HG03354 (cell line): ENCODE results near the gene EGLN1.
"Not testable (repeated sequence)": the region's sequence is repeated elsewhere in the genome, so short reads cannot be mapped to it uniquely, and the experiment has no call there.

Experiments used
- ATAC-seq: cut with Tn5 transposase; IDR thresholded peaks from one replicate; pipeline ENCODE4 v1.9.1; 2021; ENCODE audit warnings: mild to moderate bottlenecking; ENCODE audit not compliant: unreplicated experiment, poor library complexity, severe bottlenecking

Gene EGLN1

GRCh38 chr1:231374394-231374793 is 47.7 kb downstream of the EGLN1 start:
- no peak for ATAC-seq

GRCh38 chr1:231372501-231372900 is 49.6 kb downstream of the EGLN1 start:
- ATAC-seq, result no peak

DNA sequence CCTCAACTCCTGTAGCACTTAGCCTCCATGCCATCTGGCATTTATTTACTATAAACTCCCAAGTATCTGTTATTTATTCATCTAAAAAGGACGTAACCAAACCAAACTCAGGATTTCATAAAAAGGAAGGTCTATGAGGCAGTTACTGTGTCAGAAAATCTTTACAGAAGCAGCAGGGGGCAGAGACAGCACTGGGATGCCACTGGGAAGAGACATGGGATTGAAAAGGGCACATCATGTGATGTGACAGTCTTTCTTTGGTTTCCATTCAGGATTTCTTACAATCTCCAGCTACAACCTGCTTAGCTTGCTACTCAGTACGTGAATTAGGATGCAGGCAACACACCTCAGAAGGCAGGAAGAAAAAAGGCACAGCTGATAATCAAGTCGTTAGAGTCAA is 52.8 kb downstream of the EGLN1 start:
- no peak for ATAC-seq

DNA sequence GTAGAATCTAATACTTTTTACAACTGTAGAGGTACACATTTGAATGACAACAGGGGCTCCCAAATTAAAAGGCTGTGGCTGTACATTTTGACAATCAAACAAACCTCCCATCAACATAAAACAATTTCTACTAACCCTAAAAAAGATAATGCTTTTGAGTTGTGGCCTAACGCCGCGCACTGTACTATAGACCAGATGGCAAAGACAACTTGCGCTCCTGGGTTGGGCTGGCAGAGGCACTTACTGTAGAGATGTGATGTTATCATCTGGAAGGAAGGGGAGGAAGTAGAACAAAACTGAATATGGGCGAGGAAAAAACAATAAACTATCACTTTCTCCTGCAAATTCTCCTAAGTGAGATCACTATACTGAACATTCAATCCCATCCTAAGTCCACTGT is 57.9 kb downstream of the EGLN1 start:
- ATAC-seq, result no peak

- ATAC-seq, result no peak
These were observed 58.5 kb downstream of the EGLN1 start for GRCh38 chr1:231363624-231364023.

- ATAC-seq, result no peak
These were observed 59.8 kb downstream of the EGLN1 start for GRCh38 chr1:231362325-231362724.

DNA sequence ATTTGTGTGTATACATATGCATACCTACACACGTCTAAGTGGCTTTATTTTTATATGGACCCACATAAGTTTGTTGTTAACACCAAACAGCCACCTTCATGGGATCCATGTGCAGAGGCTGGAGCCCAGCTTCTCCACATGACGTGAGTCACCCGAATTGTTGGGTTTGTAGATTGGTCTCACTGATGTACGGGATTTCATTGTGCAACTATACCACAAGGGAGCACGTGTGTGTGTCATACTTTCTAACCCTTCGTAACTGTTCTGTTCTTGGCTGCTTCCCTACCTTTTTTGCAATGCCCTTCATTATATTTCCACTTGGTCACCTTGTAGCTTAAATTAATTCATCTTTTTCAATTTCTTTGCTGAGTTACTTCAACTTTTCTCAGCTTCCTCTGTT is 63.0 kb downstream of the EGLN1 start:
- ATAC-seq, result no peak

DNA sequence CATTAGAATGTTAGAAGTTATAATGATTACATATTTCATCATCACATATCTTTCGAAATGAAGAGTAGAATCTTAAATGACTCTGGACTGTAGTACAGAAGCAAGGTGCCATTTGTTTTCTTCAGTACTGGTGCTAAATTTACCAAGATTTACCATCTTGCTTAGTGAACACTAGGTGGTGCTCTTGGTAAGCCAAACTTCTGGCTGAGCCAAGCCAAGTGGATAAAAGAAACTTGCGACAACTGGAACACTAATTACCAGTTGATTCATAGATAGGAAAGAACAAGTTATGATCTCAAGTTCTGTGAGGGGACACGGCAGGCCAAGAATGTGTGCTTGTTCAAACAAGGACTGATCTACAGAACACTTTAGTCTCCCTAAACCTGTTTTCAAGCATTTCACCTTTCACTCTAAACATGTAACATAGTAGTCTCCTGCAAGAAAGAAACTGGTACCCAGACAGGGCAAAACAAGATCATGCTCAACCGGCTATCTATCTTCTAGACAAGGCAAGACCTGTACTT is 64.2 kb downstream of the EGLN1 start:
- peak; percentile 79 for ATAC-seq

DNA sequence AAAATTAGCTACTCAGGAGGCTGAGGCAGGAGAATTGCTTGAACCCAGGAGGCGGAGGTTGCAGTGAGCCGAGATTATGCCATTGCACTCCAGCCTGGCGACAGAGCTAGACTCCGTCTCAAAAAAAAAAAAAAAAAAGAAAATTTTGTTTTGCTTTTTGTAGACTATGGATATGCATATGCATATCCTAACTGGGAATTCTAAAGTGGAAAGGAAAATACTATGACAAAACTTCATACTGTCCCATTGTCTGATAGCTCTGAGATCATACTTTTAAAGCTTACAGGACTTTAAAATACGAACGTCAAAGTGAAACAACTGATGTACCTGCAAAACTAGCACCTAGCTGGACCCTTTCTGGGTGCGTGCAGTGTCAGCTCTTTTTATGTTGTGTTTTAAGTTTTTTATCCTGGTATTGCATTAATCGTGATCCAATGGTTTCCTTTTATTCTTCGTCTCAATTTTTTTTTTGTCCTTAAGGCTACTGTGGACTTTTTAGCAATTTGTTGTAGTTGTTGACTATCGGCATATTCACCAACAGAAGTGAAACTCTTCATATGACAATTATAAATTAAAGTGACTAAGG is 64.8 kb downstream of the EGLN1 start:
- ATAC-seq, result no peak

- ATAC-seq, result no peak
These were observed 66.9 kb downstream of the EGLN1 start for GRCh38 chr1:231355171-231355570.

- no peak for ATAC-seq
These were observed 67.6 kb downstream of the EGLN1 start for GRCh38 chr1:231354330-231355020.

GRCh38 chr1:231353086-231353485 is 69.0 kb downstream of the EGLN1 start:
- ATAC-seq, result no peak

- ATAC-seq, result no peak
These were observed 70.3 kb downstream of the EGLN1 start for GRCh38 chr1:231351816-231352215.

- not testable (repeated sequence) for ATAC-seq
These were observed 73.2 kb downstream of the EGLN1 start for GRCh38 chr1:231348856-231349255.

DNA sequence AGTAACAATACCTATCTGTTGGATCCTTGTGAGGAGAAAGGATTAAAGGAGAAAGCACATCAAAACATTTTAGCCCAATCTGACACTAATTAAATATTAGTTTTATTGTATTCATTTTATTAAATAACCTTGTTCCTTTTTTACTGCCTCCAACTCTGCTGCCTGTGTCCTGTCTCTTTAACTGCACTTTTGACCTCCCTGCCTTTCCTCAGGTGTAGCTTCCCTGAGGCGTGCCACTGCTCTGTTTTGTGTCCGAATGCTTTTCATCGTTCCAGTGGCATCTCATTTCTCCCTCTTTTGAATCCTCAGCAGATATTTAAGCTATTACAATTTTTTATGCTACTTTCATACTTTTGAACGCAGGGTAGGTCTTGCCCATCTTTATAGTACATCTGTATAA is 73.6 kb downstream of the EGLN1 start:
- no peak for ATAC-seq

GRCh38 chr1:231347961-231348360 is 74.1 kb downstream of the EGLN1 start:
- no peak for ATAC-seq

DNA sequence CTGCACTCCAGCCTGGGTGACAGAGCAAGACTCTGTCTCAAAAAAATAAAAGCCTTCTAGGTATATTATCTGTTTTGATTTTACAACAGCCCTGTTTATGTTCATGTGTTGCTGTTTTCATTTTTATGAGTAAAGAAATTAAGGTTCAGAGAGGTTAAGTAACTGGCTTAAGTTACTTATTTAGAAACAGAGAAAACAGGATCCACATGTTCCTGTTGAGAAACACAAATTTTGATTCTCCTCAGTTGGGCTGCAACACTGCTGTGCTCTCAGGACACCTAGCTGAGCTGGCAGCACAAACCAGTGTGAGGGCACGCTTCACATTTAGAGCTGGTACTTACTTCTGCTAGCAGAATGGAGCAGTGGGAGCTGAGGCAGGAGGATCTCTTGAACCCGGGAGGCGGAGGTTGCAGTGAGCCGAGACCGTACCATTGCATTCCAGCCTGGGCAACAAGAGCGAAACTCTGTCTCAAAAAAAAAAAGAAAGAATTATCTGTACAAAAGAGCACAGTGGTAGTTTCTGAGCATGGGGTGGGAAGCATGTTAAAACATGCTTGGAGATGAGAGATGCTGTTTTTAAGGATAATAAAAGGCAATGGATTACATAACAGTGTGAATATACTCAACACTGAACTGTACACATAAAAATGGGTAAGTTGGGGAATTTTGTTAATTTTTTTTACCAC is 81.6 kb downstream of the EGLN1 start:
- ATAC-seq, result no peak

DNA sequence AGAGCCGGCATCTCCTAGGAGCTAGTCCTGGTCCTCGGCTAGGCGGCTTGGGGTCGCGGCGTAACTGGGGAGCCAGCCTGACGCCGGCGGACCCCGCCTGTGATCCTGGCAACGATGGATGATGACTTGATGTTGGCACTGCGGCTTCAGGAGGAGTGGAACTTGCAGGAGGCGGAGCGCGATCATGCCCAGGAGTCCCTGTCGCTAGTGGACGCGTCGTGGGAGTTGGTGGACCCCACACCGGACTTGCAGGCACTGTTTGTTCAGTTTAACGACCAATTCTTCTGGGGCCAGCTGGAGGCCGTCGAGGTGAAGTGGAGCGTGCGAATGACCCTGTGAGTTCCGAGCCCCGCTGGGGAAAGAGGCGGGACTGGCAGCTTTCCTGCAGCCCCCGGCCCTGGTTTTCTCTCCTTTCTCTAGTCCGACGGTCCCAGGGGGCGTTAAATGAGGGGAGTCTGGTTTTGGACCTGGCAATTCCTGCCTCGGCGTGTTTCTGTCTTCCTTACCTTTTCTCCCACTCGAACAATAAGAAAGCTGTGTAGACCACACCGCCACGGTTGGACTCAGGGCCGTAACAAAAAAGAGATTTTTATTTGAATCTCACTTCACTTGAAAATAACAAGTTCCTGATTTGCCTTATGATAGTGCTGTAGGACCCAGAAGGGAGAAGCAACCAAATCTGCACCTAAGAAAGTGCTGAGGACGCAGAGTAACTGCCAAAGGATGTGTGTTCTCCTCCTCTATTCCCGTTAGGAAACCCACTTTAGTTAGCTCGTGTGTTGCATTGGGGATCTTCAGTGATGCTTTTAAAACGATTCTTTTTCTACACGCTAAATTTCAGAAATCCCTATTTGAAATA is 83.6 kb downstream of the EGLN1 start, which contains the start of gene SPRTN:
TSS of gene SPRTN (plus strand) at position 24 of the 859 bp plus-strand sequence. CDS start at position 115, 91 bp downstream.
- peak; percentile 9 for ATAC-seq

GRCh38 chr1:231337472-231338269 is 84.4 kb downstream of the EGLN1 start, which contains the start of gene EXOC8:
Gene EXOC8, minus strand, starts transcription at chr1:231337852. Its CDS starts 107 bp downstream, at chr1:231337745.
- peak; percentile 73 for ATAC-seq
